ENCODE results near the gene SLC35E3. TPM values are rescaled to one million over a fixed set of nuclear protein-coding genes. Genes with fewer than 3 reads are reported as not detected.

SLC35E3 gene
- total and polyA plus RNA-seq, 2 of the 13 experiments (the other 11 are each of a cell fraction or from before 2014, with no cell fraction given): 13.0 to 22.1 TPM

- TF ChIP-seq ZFP1 (CRISPR knock-in tag; IDR thresholded peaks at IDR 0.05) (peak; percentile 74; the same call in 1 of the 2 replicates), HMG20B (CRISPR knock-in tag; conservative IDR thresholded peaks at IDR 0.05) (no peak), CHD2 (IDR thresholded peaks at IDR 0.05; ENCODE audit: low read depth, low read length) (no peak), ZNF431 (CRISPR knock-in tag; IDR thresholded peaks at IDR 0.05; ENCODE audit: borderline replicate concordance, low read depth) (no peak), ZNF24 (IDR thresholded peaks at IDR 0.05) (no peak), ZNF646 (CRISPR knock-in tag; IDR thresholded peaks at IDR 0.05) (no peak), ZNF329 (CRISPR knock-in tag; IDR thresholded peaks at IDR 0.05; ENCODE audit: low read depth) (no peak), SIN3A (IDR thresholded peaks at IDR 0.05; ENCODE audit: borderline replicate concordance, low read depth, low read length) (0 out of 2 replicates have a peak, but pooled peaks have one; percentile 42), JDP2 (CRISPR knock-in tag; IDR thresholded peaks at IDR 0.05; ENCODE audit: borderline replicate concordance) (no peak), TEAD3 (CRISPR knock-in tag; optimal IDR thresholded peaks at IDR 0.05; ENCODE audit: borderline replicate concordance) (no peak), MIER2 (CRISPR knock-in tag; IDR thresholded peaks at IDR 0.05) (peak; percentile 27; the same call in 1 of the 2 replicates), ZMYM4 (CRISPR knock-in tag; IDR thresholded peaks at IDR 0.05) (peak; percentile 28; the same call in 1 of the 2 replicates), POLR2A (IDR thresholded peaks at IDR 0.05; ENCODE audit: insufficient read depth in 1 of 2, low read depth in 2 of 2, low read length in 2 of 2) (peak; percentile 63 to 67), YY1 (IDR thresholded peaks at IDR 0.05; ENCODE audit: insufficient read depth, insufficient replicate concordance, low read depth, low read length) (no peak), LCORL (IDR thresholded peaks at IDR 0.05) (peak; percentile 40; the same call in 1 of the 2 replicates), LCORL (CRISPR knock-in tag; IDR thresholded peaks at IDR 0.05) (peak; percentile 63; the same call in 1 of the 2 replicates)
- TF ChIP-seq, protein P1, sequence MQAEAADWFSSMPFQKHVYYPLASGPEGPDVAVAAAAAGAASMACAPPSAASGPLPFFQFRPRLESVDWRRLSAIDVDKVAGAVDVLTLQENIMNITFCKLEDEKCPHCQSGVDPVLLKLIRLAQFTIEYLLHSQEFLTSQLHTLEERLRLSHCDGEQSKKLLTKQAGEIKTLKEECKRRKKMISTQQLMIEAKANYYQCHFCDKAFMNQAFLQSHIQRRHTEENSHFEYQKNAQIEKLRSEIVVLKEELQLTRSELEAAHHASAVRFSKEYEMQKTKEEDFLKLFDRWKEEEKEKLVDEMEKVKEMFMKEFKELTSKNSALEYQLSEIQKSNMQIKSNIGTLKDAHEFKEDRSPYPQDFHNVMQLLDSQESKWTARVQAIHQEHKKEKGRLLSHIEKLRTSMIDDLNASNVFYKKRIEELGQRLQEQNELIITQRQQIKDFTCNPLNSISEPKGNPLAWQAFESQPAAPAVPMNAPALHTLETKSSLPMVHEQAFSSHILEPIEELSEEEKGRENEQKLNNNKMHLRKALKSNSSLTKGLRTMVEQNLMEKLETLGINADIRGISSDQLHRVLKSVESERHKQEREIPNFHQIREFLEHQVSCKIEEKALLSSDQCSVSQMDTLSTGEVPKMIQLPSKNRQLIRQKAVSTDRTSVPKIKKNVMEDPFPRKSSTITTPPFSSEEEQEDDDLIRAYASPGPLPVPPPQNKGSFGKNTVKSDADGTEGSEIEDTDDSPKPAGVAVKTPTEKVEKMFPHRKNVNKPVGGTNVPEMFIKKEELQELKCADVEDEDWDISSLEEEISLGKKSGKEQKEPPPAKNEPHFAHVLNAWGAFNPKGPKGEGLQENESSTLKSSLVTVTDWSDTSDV (CRISPR knock-in tag; IDR thresholded peaks at IDR 0.05): no peak
- TF ChIP-seq, protein P2, sequence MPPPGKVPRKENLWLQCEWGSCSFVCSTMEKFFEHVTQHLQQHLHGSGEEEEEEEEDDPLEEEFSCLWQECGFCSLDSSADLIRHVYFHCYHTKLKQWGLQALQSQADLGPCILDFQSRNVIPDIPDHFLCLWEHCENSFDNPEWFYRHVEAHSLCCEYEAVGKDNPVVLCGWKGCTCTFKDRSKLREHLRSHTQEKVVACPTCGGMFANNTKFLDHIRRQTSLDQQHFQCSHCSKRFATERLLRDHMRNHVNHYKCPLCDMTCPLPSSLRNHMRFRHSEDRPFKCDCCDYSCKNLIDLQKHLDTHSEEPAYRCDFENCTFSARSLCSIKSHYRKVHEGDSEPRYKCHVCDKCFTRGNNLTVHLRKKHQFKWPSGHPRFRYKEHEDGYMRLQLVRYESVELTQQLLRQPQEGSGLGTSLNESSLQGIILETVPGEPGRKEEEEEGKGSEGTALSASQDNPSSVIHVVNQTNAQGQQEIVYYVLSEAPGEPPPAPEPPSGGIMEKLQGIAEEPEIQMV (CRISPR knock-in tag; IDR thresholded peaks at IDR 0.05; ENCODE audit: low read depth): no peak
Measured at GRCh38 chr12:68789144-68789878, 43.3 kb downstream of the SLC35E3 start (continued).

Measured in HepG2 (cell line).